Endothelial cell of umbilical vein (primary cell): ENCODE results near the gene OTOS.

Experiments
- JUN ChIP-seq: IDR thresholded peaks from 2 replicates; pipeline ENCODE4 v1.6.1; 2011; ENCODE audit warnings: borderline replicate concordance, low read depth; ENCODE audit not compliant: insufficient read length, insufficient read depth
- POLR2A ChIP-seq: IDR thresholded peaks from 2 replicates; pipeline ENCODE4 v1.6.1; 2012; ENCODE audit warnings: low read depth, mild to moderate bottlenecking, control low read depth, low read length
- POLR2AphosphoS5 ChIP-seq: IDR thresholded peaks from 2 replicates; pipeline ENCODE4 v1.6.1; 2012; ENCODE audit warnings: low read depth, mild to moderate bottlenecking, control low read depth, low read length, moderate library complexity; ENCODE audit not compliant: insufficient read depth
- TF ChIP-seq, protein P1 (sequence below), 2 donors: IDR thresholded peaks; 1 replicate in 1 of 2; 2 replicates in 1 of 2; pipeline ENCODE4 v1.5.1; 2011; ENCODE audit warnings: low read length in 2 of 2, mild to moderate bottlenecking in 2 of 2, moderate library complexity in 2 of 2, control low read depth in 1 of 2, inconsistent platforms in 1 of 2, low read depth in 1 of 2; ENCODE audit not compliant: insufficient read depth in 1 of 2; ENCODE audit errors: extremely low read depth in 1 of 2
- TF ChIP-seq, protein P2 (sequence below): IDR thresholded peaks from 2 replicates; pipeline ENCODE4 v1.6.1; 2011; ENCODE audit not compliant: insufficient read depth, insufficient read length

GRCh38 chr2:240123821-240124650 lies 16.4 kb downstream of the OTOS start:
- TF ChIP-seq, protein P1, sequence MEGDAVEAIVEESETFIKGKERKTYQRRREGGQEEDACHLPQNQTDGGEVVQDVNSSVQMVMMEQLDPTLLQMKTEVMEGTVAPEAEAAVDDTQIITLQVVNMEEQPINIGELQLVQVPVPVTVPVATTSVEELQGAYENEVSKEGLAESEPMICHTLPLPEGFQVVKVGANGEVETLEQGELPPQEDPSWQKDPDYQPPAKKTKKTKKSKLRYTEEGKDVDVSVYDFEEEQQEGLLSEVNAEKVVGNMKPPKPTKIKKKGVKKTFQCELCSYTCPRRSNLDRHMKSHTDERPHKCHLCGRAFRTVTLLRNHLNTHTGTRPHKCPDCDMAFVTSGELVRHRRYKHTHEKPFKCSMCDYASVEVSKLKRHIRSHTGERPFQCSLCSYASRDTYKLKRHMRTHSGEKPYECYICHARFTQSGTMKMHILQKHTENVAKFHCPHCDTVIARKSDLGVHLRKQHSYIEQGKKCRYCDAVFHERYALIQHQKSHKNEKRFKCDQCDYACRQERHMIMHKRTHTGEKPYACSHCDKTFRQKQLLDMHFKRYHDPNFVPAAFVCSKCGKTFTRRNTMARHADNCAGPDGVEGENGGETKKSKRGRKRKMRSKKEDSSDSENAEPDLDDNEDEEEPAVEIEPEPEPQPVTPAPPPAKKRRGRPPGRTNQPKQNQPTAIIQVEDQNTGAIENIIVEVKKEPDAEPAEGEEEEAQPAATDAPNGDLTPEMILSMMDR (IDR thresholded peaks at IDR 0.05; ENCODE audit: extremely low read depth in 1 of 2, insufficient read depth in 1 of 2, low read depth in 1 of 2, low read length in 2 of 2), result no peak
- TF ChIP-seq, protein P2, sequence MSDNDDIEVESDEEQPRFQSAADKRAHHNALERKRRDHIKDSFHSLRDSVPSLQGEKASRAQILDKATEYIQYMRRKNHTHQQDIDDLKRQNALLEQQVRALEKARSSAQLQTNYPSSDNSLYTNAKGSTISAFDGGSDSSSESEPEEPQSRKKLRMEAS, result no peak
- TF ChIP-seq POLR2A, result no peak
- no peak for TF ChIP-seq POLR2AphosphoS5
- no peak for TF ChIP-seq JUN
